Measurements from ENCODE around the gene SASH1. TPM values are rescaled to one million over a fixed set of nuclear protein-coding genes. Genes with fewer than 3 reads are reported as not detected.

Gene SASH1
- total RNA-seq, 1 experiment from 2014 or later: 6.6 TPM

- Histone ChIP-seq H3K27me3 (ENCODE audit: control insufficient read depth, insufficient read depth, low read length) (no peaks in the 10 kb centered on the region), H3K9me3 (ENCODE audit: control insufficient read depth, insufficient read depth, low read depth, low read length) (no peaks in the 10 kb centered on the region), H3K36me3 (ENCODE audit: control insufficient read depth, insufficient read depth, low read length) (no peaks in the 10 kb centered on the region), H3K4me3 (ENCODE audit: low read depth in 2 of 2, low read length in 2 of 2) (no peak overlapping the region), H3K27ac (ENCODE audit: low read length) (no peak overlapping the region), H3K4me1 (ENCODE audit: control insufficient read depth, insufficient read depth, low read length) (no peaks in the 10 kb centered on the region)
- ATAC-seq (no peak), DNase-seq (ENCODE audit: low read depth, low spot score) (no peak)
- TF ChIP-seq SIN3A (IDR thresholded peaks at IDR 0.05; ENCODE audit: borderline replicate concordance, insufficient read depth, low read depth, low read length) (no peak), REST (IDR thresholded peaks at IDR 0.05; ENCODE audit: insufficient read depth in 1 of 2, low read depth in 2 of 2, low read length in 1 of 2) (no peak), CTCF (IDR thresholded peaks at IDR 0.05) (no peak), POLR2AphosphoS5 (IDR thresholded peaks at IDR 0.05; ENCODE audit: low read depth, low read length) (no peak), TCF7L2 (IDR thresholded peaks at IDR 0.05; ENCODE audit: low read depth, low read length) (no peak)
- in situ Hi-C loops (cut with HindIII; ENCODE audit: low pct_unique_long_range_greater_than_20kb, low sequenced_read_pairs): no loop called here
- ChIA-PET POLR2A (no interaction called here), CTCF (no interaction called here)
- BruUV-seq (replicated peaks): no TSS peak
- intact Hi-C loops (cut with micrococcal nuclease; ENCODE audit: unreplicated experiment): no loop called here
Observed at GRCh38 chr6:148383658-148384368, 41.2 kb downstream of the SASH1 start.

- Histone ChIP-seq H3K9me3 (ENCODE audit: control insufficient read depth, insufficient read depth, low read depth, low read length) (no peaks in the 10 kb centered on the region), H3K27me3 (ENCODE audit: control insufficient read depth, insufficient read depth, low read length) (no peaks in the 10 kb centered on the region), H3K4me1 (ENCODE audit: control insufficient read depth, insufficient read depth, low read length) (no peaks in the 10 kb centered on the region), H3K27ac (ENCODE audit: low read length) (no peak overlapping the region), H3K36me3 (ENCODE audit: control insufficient read depth, insufficient read depth, low read length) (no peaks in the 10 kb centered on the region), H3K4me3 (ENCODE audit: low read depth in 2 of 2, low read length in 2 of 2) (no peak overlapping the region)
- no TSS peak for BruUV-seq (replicated peaks)
- ChIA-PET POLR2A (no interaction called here), CTCF (no interaction called here)
- TF ChIP-seq SIN3A (IDR thresholded peaks at IDR 0.05; ENCODE audit: borderline replicate concordance, insufficient read depth, low read depth, low read length) (no peak), POLR2AphosphoS5 (IDR thresholded peaks at IDR 0.05; ENCODE audit: low read depth, low read length) (no peak), CTCF (IDR thresholded peaks at IDR 0.05) (no peak), TCF7L2 (IDR thresholded peaks at IDR 0.05; ENCODE audit: low read depth, low read length) (no peak), REST (IDR thresholded peaks at IDR 0.05; ENCODE audit: insufficient read depth in 1 of 2, low read depth in 2 of 2, low read length in 1 of 2) (no peak)
- no peak for DNase-seq (ENCODE audit: low read depth, low spot score)
- intact Hi-C loops (cut with micrococcal nuclease; ENCODE audit: unreplicated experiment): no loop called here
- ATAC-seq: no peak
- in situ Hi-C loops (cut with HindIII; ENCODE audit: low pct_unique_long_range_greater_than_20kb, low sequenced_read_pairs): no loop called here
Observed at GRCh38 chr6:148385379-148385778, 42.7 kb downstream of the SASH1 start.
